ENCODE measurements around the gene KIF1A.

DNA sequence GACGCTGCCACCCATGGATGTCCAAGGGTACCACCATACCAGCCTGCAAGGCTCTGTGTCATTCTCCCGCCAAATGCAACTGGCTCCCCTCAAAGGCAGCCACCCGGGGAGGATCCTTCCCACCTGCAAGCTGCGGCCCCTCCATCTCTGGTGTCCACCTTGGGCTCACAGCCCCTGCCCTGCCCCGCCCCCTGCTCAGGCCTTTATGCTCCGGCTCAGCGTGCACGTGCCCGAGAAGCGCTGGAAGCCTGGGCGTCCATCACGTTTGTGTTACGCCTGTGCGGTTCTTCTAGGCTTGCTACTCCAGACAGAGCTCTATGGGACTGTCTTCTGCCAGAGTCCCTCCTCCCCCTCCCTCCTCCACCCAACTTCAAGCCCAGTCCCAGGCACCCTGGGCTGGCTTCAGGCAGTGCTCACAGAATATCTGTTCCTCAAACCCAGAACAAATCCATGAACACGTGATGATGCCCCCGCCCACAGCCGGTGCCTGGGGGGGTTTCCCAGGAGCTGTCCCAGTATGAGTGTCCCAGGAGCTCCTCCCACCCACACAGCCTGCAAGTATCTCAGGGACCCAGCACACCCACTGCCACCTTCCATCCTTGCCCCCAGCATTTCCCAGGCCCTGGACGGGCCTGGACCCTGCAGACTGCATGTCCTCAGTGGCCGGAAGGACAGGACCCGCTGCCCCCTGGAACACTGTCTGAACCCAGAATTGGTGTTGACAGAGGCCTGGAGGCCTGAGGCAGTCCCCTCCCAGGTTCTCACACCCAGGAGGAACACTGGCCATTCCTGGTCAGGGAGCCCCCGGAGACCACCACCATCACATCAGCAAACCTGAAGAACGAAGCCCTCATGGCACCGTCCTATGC, 30.3 kb downstream of the KIF1A start:
- TF ChIP-seq, protein P1, sequence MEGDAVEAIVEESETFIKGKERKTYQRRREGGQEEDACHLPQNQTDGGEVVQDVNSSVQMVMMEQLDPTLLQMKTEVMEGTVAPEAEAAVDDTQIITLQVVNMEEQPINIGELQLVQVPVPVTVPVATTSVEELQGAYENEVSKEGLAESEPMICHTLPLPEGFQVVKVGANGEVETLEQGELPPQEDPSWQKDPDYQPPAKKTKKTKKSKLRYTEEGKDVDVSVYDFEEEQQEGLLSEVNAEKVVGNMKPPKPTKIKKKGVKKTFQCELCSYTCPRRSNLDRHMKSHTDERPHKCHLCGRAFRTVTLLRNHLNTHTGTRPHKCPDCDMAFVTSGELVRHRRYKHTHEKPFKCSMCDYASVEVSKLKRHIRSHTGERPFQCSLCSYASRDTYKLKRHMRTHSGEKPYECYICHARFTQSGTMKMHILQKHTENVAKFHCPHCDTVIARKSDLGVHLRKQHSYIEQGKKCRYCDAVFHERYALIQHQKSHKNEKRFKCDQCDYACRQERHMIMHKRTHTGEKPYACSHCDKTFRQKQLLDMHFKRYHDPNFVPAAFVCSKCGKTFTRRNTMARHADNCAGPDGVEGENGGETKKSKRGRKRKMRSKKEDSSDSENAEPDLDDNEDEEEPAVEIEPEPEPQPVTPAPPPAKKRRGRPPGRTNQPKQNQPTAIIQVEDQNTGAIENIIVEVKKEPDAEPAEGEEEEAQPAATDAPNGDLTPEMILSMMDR (IDR thresholded peaks at IDR 0.05; ENCODE audit: low read length): no peak
- TF ChIP-seq EZH2 (IDR thresholded peaks at IDR 0.05; ENCODE audit: borderline replicate concordance, low read length): no peak

All from OCI-LY1 (cell line).